ENCODE measurements around the gene HMG20B.

GRCh38 chr19:3563709-3564524 lies 8.8 kb upstream of the HMG20B start:
- no peak for TF ChIP-seq GATA2 (IDR thresholded peaks at IDR 0.05; ENCODE audit: low read depth, low read length)
- no peak for TF ChIP-seq GATA3 (IDR thresholded peaks at IDR 0.05; ENCODE audit: low read depth, low read length)

All from SH-SY5Y (cell line).